Naive thymus-derived CD4-positive, alpha-beta T cell (primary cell): ENCODE results near the gene EIF4E1B. TPM values are rescaled to one million over a fixed set of nuclear protein-coding genes. Genes with fewer than 3 reads are reported as not detected.
A peak's percentile ranks its signal among the peaks of the same experiment; 100 is the strongest.
"Not testable (repeated sequence)": the region's sequence is repeated elsewhere in the genome, so short reads cannot be mapped to it uniquely, and the experiment has no call there.

ENCODE experiments used
- ATAC-seq: fragments of 150-1000 bp; cut with Tn5 transposase; 2 replicates; pipeline ENCODE4 v1.10.0; 2021; ENCODE audit warnings: mild to moderate bottlenecking, moderate library complexity
- CTCF ChIA-PET: fragments of 350-600 bp; sonication (Branson Sonifier 250); formaldehyde crosslinking; loops from one replicate; lab custom pipeline; 2021; ENCODE audit warnings: antibody characterized with exemption; lab: Charles Lee
- POLR2A ChIA-PET: fragments of 350-600 bp; sonication (Branson Sonifier 250); formaldehyde crosslinking; loops from one replicate; lab custom pipeline; 2021; ENCODE audit warnings: antibody characterized with exemption, inconsistent platforms; lab: Charles Lee
- DNase-seq, 9 donors: peaks; one replicate each; pipeline versions ENCODE4 v3.0.0 to v3.0.0-alpha.2; 2020 to 2022; ENCODE audit warnings: mixed read lengths in 1 of 9
- H3K27ac ChIP-seq: one replicate; pipeline ENCODE4 v1.7.0; 2013; ENCODE audit warnings: mild to moderate bottlenecking, low read depth, low read length, moderate library complexity
- H3K27me3 ChIP-seq, 2 donors: one replicate each; pipeline ENCODE4 v1.7.0; 2013; ENCODE audit warnings: low read length in 2 of 2, mild to moderate bottlenecking in 2 of 2, moderate library complexity in 2 of 2; ENCODE audit not compliant: control insufficient read depth in 2 of 2, insufficient read depth in 2 of 2
- H3K36me3 ChIP-seq, 3 experiments: 1 replicate in 2 of 3; 2 replicates in 1 of 3; pipeline ENCODE4 v1.7.0; 2013; ENCODE audit warnings: low read length in 3 of 3, mild to moderate bottlenecking in 3 of 3, moderate library complexity in 1 of 3; ENCODE audit not compliant: insufficient read depth in 3 of 3, control insufficient read depth in 2 of 3
- H3K4me1 ChIP-seq, 2 donors: one replicate each; pipeline ENCODE4 v1.7.0; 2013; ENCODE audit warnings: low read length in 2 of 2, mild to moderate bottlenecking in 2 of 2, moderate library complexity in 1 of 2; ENCODE audit not compliant: control insufficient read depth in 2 of 2, insufficient read depth in 2 of 2
- H3K4me3 ChIP-seq: 2 replicates; pipeline ENCODE4 v1.7.0; 2013; ENCODE audit warnings: mild to moderate bottlenecking, low read length
- H3K9me3 ChIP-seq, 3 experiments: 1 replicate in 2 of 3; 2 replicates in 1 of 3; pipeline ENCODE4 v1.7.0; 2013; ENCODE audit warnings: low read length in 3 of 3; ENCODE audit not compliant: control insufficient read depth in 2 of 3
- H3K27ac Mint-ChIP-seq, 9 donors: one replicate each; pipeline ENCODE4 v1.8.0; 2020 to 2022; ENCODE audit warnings: mixed read lengths in 9 of 9, mild to moderate bottlenecking in 8 of 9, moderate library complexity in 5 of 9, inconsistent platforms in 2 of 9
- H3K27me3 Mint-ChIP-seq, 5 donors: one replicate each; pipeline ENCODE4 v1.8.0; 2021 to 2022; ENCODE audit warnings: mixed read lengths in 5 of 5, mild to moderate bottlenecking in 1 of 5
- H3K36me3 Mint-ChIP-seq, 5 donors: one replicate each; pipeline ENCODE4 v1.8.0; 2020 to 2022; ENCODE audit warnings: mixed read lengths in 5 of 5, mild to moderate bottlenecking in 3 of 5, inconsistent platforms in 1 of 5
- H3K4me1 Mint-ChIP-seq, 7 donors: one replicate each; pipeline ENCODE4 v1.8.0; 2020 to 2022; ENCODE audit warnings: mixed read lengths in 7 of 7, mild to moderate bottlenecking in 3 of 7, inconsistent platforms in 1 of 7
- H3K4me3 Mint-ChIP-seq, 10 donors: one replicate each; pipeline ENCODE4 v1.8.0; 2020 to 2022; ENCODE audit warnings: mild to moderate bottlenecking in 10 of 10, mixed read lengths in 10 of 10, moderate library complexity in 6 of 10, inconsistent platforms in 2 of 10
- H3K9me3 Mint-ChIP-seq, 11 donors: one replicate each; pipeline ENCODE4 v1.8.0; 2020 to 2022; ENCODE audit warnings: mixed read lengths in 11 of 11, mild to moderate bottlenecking in 4 of 11, inconsistent platforms in 1 of 11, moderate library complexity in 1 of 11
- intact Hi-C, 2 donors: fragments of 100-400 bp; cut with micrococcal nuclease; formaldehyde crosslinking; loops; one replicate each; pipeline ENCODE4 v1.15.1; 2023
- polyA plus RNA-seq, 2 donors: library from polyadenylated mRNA; unstranded; fragments of 300-500 nt; fragmentation: Illumina TruSeq; gene quantifications; one replicate each; pipeline ENCODE4 v1.2.3, GENCODE V29; 2021
- total RNA-seq, 6 experiments: library from RNA in 5 of 6; stranded (reverse) in 5 of 6; gene quantifications; 1 replicate in 5 of 6; 2 replicates in 1 of 6; pipeline ENCODE4 v1.2.3 and lab custom pipeline; 2021 to 2026

EIF4E1B gene
- total and polyA plus RNA-seq, 7 experiments from 2014 or later = not detected

DNA sequence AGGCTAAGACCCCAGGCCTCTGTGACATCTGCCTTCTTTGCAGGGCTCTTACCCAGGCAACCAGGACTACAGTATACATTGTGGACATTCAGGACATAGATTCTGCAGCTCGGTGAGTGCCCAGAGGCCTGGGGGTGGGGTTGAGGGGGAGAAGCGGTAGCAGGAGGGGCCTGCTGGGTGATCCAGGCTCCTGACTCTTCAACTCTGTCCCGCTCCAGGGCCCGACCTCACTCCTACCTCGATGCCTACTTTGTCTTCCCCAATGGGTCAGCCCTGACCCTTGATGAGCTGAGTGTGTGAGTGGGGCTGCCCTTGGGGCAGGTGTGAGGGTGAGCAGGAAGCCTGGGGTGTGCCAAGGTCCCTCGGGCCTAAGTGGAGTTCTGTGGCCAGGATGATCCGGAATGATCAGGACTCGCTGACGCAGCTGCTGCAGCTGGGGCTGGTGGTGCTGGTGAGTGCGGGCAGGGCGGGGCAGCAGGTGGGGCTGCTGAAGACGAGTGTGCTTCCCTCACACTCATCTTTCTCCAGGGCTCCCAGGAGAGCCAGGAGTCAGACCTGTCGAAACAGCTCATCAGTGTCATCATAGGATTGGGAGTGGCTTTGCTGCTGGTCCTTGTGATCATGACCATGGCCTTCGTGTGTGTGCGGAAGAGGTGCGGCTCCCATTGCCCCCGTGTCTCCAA is 40.3 kb upstream of the EIF4E1B start:
- ChIA-PET POLR2A (no interaction called here), CTCF (no interaction called here)
- DNase-seq (no peak), ATAC-seq (no peak)
- intact Hi-C loops = no loop called here
- Mint-ChIP-seq H3K36me3 (peaks cover 0 to 4% (median 4%) of the 10 kb centered on the region in 5 donors), H3K27me3 (no peaks in the 10 kb centered on the region), H3K9me3 (peaks cover 0 to 17% (median 5%) of the 10 kb centered on the region in 11 donors), H3K4me1 (no peaks in the 10 kb centered on the region), H3K4me3 (no peak overlapping the region), H3K27ac (no peak overlapping the region)
- H3K4me1 ChIP-seq = no peaks in the 10 kb centered on the region
- H3K27ac ChIP-seq = no peak overlapping the region
- H3K4me3 ChIP-seq = no peak overlapping the region
- no peaks in the 10 kb centered on the region for H3K36me3 ChIP-seq
- peaks cover 0 to 8% (median 0%) of the 10 kb centered on the region in 3 experiments for H3K9me3 ChIP-seq
- H3K27me3 ChIP-seq = no peaks in the 10 kb centered on the region

DNA sequence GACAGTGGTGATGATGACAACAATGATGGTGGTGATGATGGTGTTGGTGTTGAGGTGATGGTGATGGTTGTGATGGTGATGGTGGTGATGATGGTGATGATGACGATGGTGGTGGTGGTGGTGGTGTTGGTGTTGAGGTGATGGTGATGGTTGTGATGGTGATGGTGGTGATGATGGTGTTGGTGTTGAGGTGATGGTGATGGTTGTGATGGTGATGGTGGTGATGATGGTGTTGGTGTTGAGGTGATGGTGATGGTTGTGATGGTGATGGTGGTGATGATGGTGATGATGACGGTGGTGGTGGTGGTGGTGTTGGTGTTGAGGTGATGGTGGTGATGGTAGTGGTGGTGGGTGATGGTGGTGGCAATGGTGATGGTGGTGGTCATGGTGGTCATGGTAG is 38.8 kb upstream of the EIF4E1B start:
- H3K27me3 Mint-ChIP-seq, H3K4me3 Mint-ChIP-seq, H3K4me1 ChIP-seq, intact Hi-C loops, POLR2A ChIA-PET, H3K4me1 Mint-ChIP-seq, H3K27ac Mint-ChIP-seq, ATAC-seq, DNase-seq, H3K36me3 Mint-ChIP-seq, CTCF ChIA-PET, H3K4me3 ChIP-seq, H3K36me3 ChIP-seq, H3K27me3 ChIP-seq, H3K9me3 ChIP-seq, H3K9me3 Mint-ChIP-seq, H3K27ac ChIP-seq: not testable (repeated sequence)

DNA sequence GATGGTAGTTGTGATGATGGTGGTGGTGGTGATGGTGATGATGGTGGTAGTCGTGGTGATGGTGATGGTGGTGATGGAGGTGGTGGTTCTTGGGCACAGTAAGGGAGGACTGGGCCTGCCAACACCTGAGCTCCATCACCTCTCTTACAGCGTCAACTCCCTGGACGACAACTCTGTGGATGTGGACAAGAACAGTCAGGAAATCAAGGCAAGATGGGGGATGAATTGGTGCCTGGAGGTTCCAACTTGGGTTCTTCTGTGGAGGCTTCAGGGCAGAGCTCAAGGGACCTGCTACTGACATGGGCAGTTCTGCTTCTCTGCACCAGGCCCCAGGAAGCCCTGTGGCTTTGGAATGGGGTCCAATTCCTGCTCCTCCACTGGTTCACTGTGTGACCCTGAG is 37.9 kb upstream of the EIF4E1B start:
- intact Hi-C loops = no loop called here
- peaks cover 0 to 4% (median 0%) of the 10 kb centered on the region in 5 donors for H3K36me3 Mint-ChIP-seq
- Histone ChIP-seq H3K36me3 (no peaks in the 10 kb centered on the region), H3K9me3 (no peaks in the 10 kb centered on the region), H3K4me1 (peaks cover 7% of the 10 kb centered on the region in 2 donors), H3K4me3 (no peak overlapping the region), H3K27ac (no peak overlapping the region), H3K27me3 (no peaks in the 10 kb centered on the region)
- peaks cover 0 to 4% (median 0%) of the 10 kb centered on the region in 5 donors for H3K27me3 Mint-ChIP-seq
- H3K27ac Mint-ChIP-seq = no peak overlapping the region
- DNase-seq = no peak
- peaks cover 0 to 6% (median 0%) of the 10 kb centered on the region in 11 donors for H3K9me3 Mint-ChIP-seq
- no peak for ATAC-seq
- H3K4me3 Mint-ChIP-seq = no peak overlapping the region
- POLR2A ChIA-PET = no interaction called here
- CTCF ChIA-PET = no interaction called here
- peaks cover 0 to 8% (median 6%) of the 10 kb centered on the region in 7 donors for H3K4me1 Mint-ChIP-seq

DNA sequence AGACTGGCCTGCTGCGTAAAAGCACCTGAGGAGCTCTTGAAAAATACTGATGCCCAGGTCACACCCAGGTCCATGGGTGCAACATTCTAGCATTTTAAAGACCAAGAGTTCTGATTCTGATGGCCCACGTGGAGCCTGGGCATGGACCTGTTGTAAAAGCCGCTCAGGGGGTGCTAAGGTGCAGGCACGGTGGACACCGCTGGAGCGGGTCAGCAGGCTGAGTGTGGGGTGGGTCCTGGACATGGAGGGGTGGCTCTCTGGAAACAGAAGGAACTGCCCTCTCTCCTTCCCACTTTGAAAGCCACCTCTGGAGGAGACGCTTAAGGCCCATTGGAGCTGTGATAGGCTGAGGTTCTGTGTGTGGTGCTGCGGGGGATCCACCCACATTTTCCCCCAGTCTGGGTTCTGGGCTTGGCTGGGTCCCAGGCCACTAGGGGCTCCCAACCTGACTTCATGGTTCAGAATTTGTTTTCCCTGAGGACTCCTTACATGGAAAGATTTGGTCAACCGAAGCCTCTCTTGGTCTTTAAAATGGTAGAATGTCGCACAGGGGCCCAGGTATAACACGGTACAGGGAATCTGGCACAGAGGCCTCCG is 37.1 kb upstream of the EIF4E1B start:
- H3K27me3 Mint-ChIP-seq = peaks cover 0 to 4% (median 0%) of the 10 kb centered on the region in 5 donors
- no peak overlapping the region for H3K4me3 ChIP-seq
- CTCF ChIA-PET = no interaction called here
- H3K9me3 Mint-ChIP-seq = peaks cover 0 to 2% (median 0%) of the 10 kb centered on the region in 11 donors
- H3K27me3 ChIP-seq = no peaks in the 10 kb centered on the region
- intact Hi-C loops = no loop called here
- H3K4me1 Mint-ChIP-seq = peaks cover 0 to 8% (median 6%) of the 10 kb centered on the region in 7 donors
- peaks cover 7% of the 10 kb centered on the region in 2 donors for H3K4me1 ChIP-seq
- no peak for ATAC-seq
- POLR2A ChIA-PET = no interaction called here
- H3K9me3 ChIP-seq = no peaks in the 10 kb centered on the region
- no peak overlapping the region for H3K27ac Mint-ChIP-seq
- H3K27ac ChIP-seq = no peak overlapping the region
- DNase-seq = no peak
- peaks cover 0 to 3% (median 0%) of the 10 kb centered on the region in 5 donors for H3K36me3 Mint-ChIP-seq
- no peaks in the 10 kb centered on the region for H3K36me3 ChIP-seq
- no peak overlapping the region for H3K4me3 Mint-ChIP-seq

DNA sequence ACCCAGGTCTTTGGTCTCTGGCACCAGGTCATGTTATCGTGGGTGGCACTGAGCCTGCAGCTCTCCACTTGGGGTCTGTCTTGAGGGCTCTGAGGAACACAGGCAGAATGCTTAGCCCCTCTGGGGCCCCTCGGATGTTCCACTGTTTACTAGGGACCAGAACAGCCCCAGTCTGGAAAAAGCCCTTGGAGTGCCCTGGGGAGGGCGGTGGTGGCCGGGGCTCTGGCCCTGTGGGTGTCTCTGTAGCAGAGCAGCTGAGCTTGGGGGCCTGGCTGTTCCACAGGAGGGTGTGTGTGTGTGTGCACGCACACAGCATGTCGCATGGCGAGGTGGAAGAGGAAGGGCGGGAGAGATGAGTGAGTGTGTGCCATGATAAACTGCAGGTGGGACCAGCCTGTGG is 35.9 kb upstream of the EIF4E1B start:
- no peaks in the 10 kb centered on the region for H3K9me3 Mint-ChIP-seq
- Histone ChIP-seq H3K9me3 (no peaks in the 10 kb centered on the region), H3K27ac (no peak overlapping the region), H3K4me3 (no peak overlapping the region), H3K27me3 (no peaks in the 10 kb centered on the region), H3K4me1 (peaks cover 7% of the 10 kb centered on the region in 2 donors), H3K36me3 (no peaks in the 10 kb centered on the region)
- H3K4me3 Mint-ChIP-seq = peak overlapping the region in 2 of 10 donors; percentile 39 to 63
- ChIA-PET CTCF (no interaction called here), POLR2A (no interaction called here)
- ATAC-seq = no peak
- DNase-seq = no peak
- H3K4me1 Mint-ChIP-seq = peaks cover 4 to 8% (median 6%) of the 10 kb centered on the region in 7 donors
- H3K36me3 Mint-ChIP-seq = no peaks in the 10 kb centered on the region
- peak overlapping the region in 3 of 9 donors; percentile 25 to 76 (median 65) for H3K27ac Mint-ChIP-seq
- intact Hi-C loops = no loop called here
- H3K27me3 Mint-ChIP-seq = peaks cover 0 to 4% (median 0%) of the 10 kb centered on the region in 5 donors

DNA sequence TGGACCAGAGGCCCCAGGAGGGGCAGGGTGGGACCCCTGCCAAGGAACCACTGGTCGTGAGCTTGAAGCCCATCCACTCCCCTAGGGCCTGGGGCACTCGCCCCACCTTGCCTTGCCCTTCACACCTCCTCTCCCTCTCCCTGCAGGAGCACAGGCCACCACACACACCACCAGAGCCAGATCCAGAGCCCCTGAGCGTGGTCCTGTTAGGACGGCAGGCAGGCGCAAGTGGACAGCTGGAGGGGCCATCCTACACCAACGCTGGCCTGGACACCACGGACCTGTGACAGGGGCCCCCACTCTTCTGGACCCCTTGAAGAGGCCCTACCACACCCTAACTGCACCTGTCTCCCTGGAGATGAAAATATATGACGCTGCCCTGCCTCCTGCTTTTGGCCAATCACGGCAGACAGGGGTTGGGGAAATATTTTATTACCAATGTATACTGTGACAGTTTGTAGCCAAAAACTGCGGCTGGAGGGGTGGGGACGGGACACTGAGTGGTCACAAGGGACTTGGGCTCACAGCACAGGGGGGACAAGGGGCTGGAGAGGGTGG is 35.0 kb upstream of the EIF4E1B start:
- H3K27ac ChIP-seq = no peak overlapping the region
- peaks cover 7% of the 10 kb centered on the region in 2 donors for H3K4me1 ChIP-seq
- H3K9me3 Mint-ChIP-seq = no peaks in the 10 kb centered on the region
- H3K27me3 ChIP-seq = no peaks in the 10 kb centered on the region
- H3K9me3 ChIP-seq = no peaks in the 10 kb centered on the region
- H3K4me3 ChIP-seq = no peak overlapping the region
- DNase-seq (no peak), ATAC-seq (no peak)
- H3K4me1 Mint-ChIP-seq = peaks cover 4 to 8% (median 6%) of the 10 kb centered on the region in 7 donors
- intact Hi-C loops = loop anchor here in 1 of 2 donors (5.0 kb wide), 1 partner anchor 358 kb away; the partner anchor contains the start of gene SIMC1
- ChIA-PET POLR2A (no interaction called here), CTCF (interaction anchor here (0.8 to 2.8 kb wide), 7 partner anchors 8 to 866 kb away, joined by 3 to 20 read pairs (median 3); partner anchors contain the start of genes CLTB and FAF2)
- H3K36me3 Mint-ChIP-seq = no peaks in the 10 kb centered on the region
- peaks cover 0 to 4% (median 0%) of the 10 kb centered on the region in 5 donors for H3K27me3 Mint-ChIP-seq
- H3K4me3 Mint-ChIP-seq = peak overlapping the region in 3 of 10 donors; percentile 29 to 80 (median 74)
- peak overlapping the region in 1 of 9 donors; percentile 74 for H3K27ac Mint-ChIP-seq
- H3K36me3 ChIP-seq = no peaks in the 10 kb centered on the region
